PC-3 (cell line): ENCODE results near the gene PKM. TPM values are rescaled to one million over a fixed set of nuclear protein-coding genes. Genes with fewer than 3 reads are reported as not detected.
A peak's percentile ranks its signal among the peaks of the same experiment; 100 is the strongest.

Experiments used
- ATAC-seq: fragments of 200-7000 bp; cut with Tn5 transposase; 2 replicates; pipeline ENCODE4 v1.9.1; 2020; ENCODE audit warnings: mild to moderate bottlenecking, moderate library complexity
- BruUV-seq: library from RNA; stranded (reverse); fragments of 400-500 nt; replicated peaks from 2 replicates; lab custom pipeline; 2021; lab: Mats Ljungman, UMichigan
- CTCF ChIA-PET: fragments of 300-600 bp; sonication (Branson Sonifier 250); formaldehyde crosslinking; loops from one replicate; lab custom pipeline; 2022; ENCODE audit warnings: antibody characterized with exemption; lab: Charles Lee
- POLR2A ChIA-PET: fragments of 300-600 bp; sonication (Branson Sonifier 250); formaldehyde crosslinking; loops from one replicate; lab custom pipeline; 2022; ENCODE audit warnings: antibody characterized with exemption; ENCODE audit not compliant: unreplicated experiment; lab: Charles Lee
- DNase-seq: peaks from one replicate; pipeline ENCODE4 v3.0.0-alpha.2; 2015
- H2AFZ ChIP-seq: fragments of 300-600 bp; sonication (generic); 2 replicates; pipeline ENCODE4 v1.6.0; 2016; ENCODE audit warnings: antibody characterized with exemption, low read length
- H3F3A ChIP-seq: fragments of 300-600 bp; sonication (generic); one replicate; pipeline ENCODE4 v1.6.0; 2017; ENCODE audit warnings: antibody characterized with exemption, low read length, control low read depth, mild to moderate bottlenecking; ENCODE audit not compliant: unreplicated experiment
- H3K27ac ChIP-seq: fragments of 300-600 bp; sonication (generic); 2 replicates; pipeline ENCODE4 v1.5.1; 2016; ENCODE audit warnings: mild to moderate bottlenecking, low read length
- H3K27me3 ChIP-seq: fragments of 300-600 bp; sonication (generic); 2 replicates; pipeline ENCODE4 v1.6.1; 2016; ENCODE audit warnings: low read length, mixed read lengths
- H3K36me3 ChIP-seq: fragments of 300-600 bp; sonication (generic); 2 replicates; pipeline ENCODE4 v1.6.1; 2016; ENCODE audit warnings: low read depth, mixed run types, low read length, mixed read lengths
- H3K4me1 ChIP-seq: fragments of 300-600 bp; sonication (generic); 2 replicates; pipeline ENCODE4 v1.5.1; 2016; ENCODE audit warnings: low read length; ENCODE audit not compliant: insufficient read depth
- H3K4me2 ChIP-seq: fragments of 300-600 bp; sonication (generic); 2 replicates; pipeline ENCODE4 v1.6.0; 2016; ENCODE audit warnings: low read length
- H3K4me3 ChIP-seq: fragments of 300-600 bp; sonication (generic); 2 replicates; pipeline ENCODE4 v1.5.1; 2016; ENCODE audit warnings: mild to moderate bottlenecking, low read length, mixed read lengths
- H3K79me2 ChIP-seq: fragments of 300-600 bp; sonication (generic); 2 replicates; pipeline ENCODE4 v1.6.1; 2017; ENCODE audit warnings: low read length, mixed read lengths
- H3K9ac ChIP-seq: fragments of 300-600 bp; sonication (generic); 2 replicates; pipeline ENCODE4 v1.6.0; 2016; ENCODE audit warnings: mild to moderate bottlenecking, low read length
- H3K9me2 ChIP-seq: fragments of 300-600 bp; sonication (generic); replicated peaks from 2 replicates; pipeline ENCODE4 v1.6.1; 2016; ENCODE audit warnings: mixed run types, low read length, mixed read lengths
- H3K9me3 ChIP-seq: fragments of 300-600 bp; sonication (generic); 2 replicates; pipeline ENCODE4 v1.6.1; 2016; ENCODE audit warnings: low read length, mixed read lengths
- H4K20me1 ChIP-seq: fragments of 300-600 bp; sonication (generic); 2 replicates; pipeline ENCODE4 v1.6.1; 2016; ENCODE audit warnings: low read length, mixed read lengths
- CTCF ChIP-seq: fragments of 300-600 bp; sonication (generic); conservative IDR thresholded peaks from 2 replicates; pipeline ENCODE4 v1.5.1; 2017; ENCODE audit warnings: antibody characterized with exemption, low read depth, mild to moderate bottlenecking, low read length
- EZH2 ChIP-seq: fragments of 300-600 bp; sonication (generic); IDR thresholded peaks from one replicate; pipeline ENCODE4 v1.6.1; 2017; ENCODE audit warnings: antibody characterized with exemption, mild to moderate bottlenecking, low read length; ENCODE audit not compliant: unreplicated experiment
- EZH2phosphoT487 ChIP-seq: fragments of 300-600 bp; sonication (generic); IDR thresholded peaks from 2 replicates; pipeline ENCODE4 v1.6.1; 2018; ENCODE audit warnings: mild to moderate bottlenecking, antibody characterized with exemption, low read length, borderline replicate concordance
- intact Hi-C: fragments of 100-400 bp; cut with micrococcal nuclease; formaldehyde crosslinking; loops from 2 replicates; pipeline ENCODE4 v1.9.0; 2023
- total RNA-seq: library from RNA; depleted of rRNA; stranded (reverse); fragments of >200 nt; gene quantifications from 2 replicates; pipeline ENCODE4 v1.2.3, GENCODE V29; 2014

Gene PKM
- total RNA-seq, 1 experiment from 2014 or later: 1,963 TPM

- H3K4me3 ChIP-seq: no peak overlapping the region
- no peak overlapping the region for H3K9ac ChIP-seq
- no peaks in the 10 kb centered on the region for H3K36me3 ChIP-seq
- no peak for ATAC-seq
- peaks cover 3% of the 10 kb centered on the region for H3F3A ChIP-seq
- TF ChIP-seq CTCF: no peak
- no peak for TF ChIP-seq EZH2
- no peak for TF ChIP-seq EZH2phosphoT487
- peaks cover 9% of the 10 kb centered on the region for H3K4me1 ChIP-seq
- H3K79me2 ChIP-seq: no peaks in the 10 kb centered on the region
- POLR2A ChIA-PET: no interaction called here
- intact Hi-C loops: no loop called here
- H4K20me1 ChIP-seq: no peaks in the 10 kb centered on the region
- no peak overlapping the region for H2AFZ ChIP-seq
- no peaks in the 10 kb centered on the region for H3K9me2 ChIP-seq
- H3K27me3 ChIP-seq: no peaks in the 10 kb centered on the region
- no peak overlapping the region for H3K4me2 ChIP-seq
- no peak for DNase-seq
- CTCF ChIA-PET: no interaction called here
- no TSS peak for BruUV-seq
- H3K27ac ChIP-seq: no peak overlapping the region
- no peaks in the 10 kb centered on the region for H3K9me3 ChIP-seq
These were observed 11.9 kb upstream of the PKM start for GRCh38 chr15:72242775-72243370.

- no peak for DNase-seq
- H3K4me2 ChIP-seq: no peak overlapping the region
- ATAC-seq: no peak
- intact Hi-C loops: no loop called here
- ChIA-PET CTCF (no interaction called here), POLR2A (interaction anchor here (0.5 kb wide), 1 partner anchor 372 kb away, joined by 10 read pairs; no protein-coding TSS in a partner anchor)
- no peak for TF ChIP-seq EZH2phosphoT487
- TF ChIP-seq CTCF: no peak
- no peak for TF ChIP-seq EZH2
- no TSS peak for BruUV-seq
- H4K20me1 ChIP-seq: no peaks in the 10 kb centered on the region
- H3K36me3 ChIP-seq: no peaks in the 10 kb centered on the region
- peaks cover 25% of the 10 kb centered on the region for H3K4me1 ChIP-seq
- no peak overlapping the region for H2AFZ ChIP-seq
- H3K4me3 ChIP-seq: no peak overlapping the region
- H3K9ac ChIP-seq: no peak overlapping the region
- no peaks in the 10 kb centered on the region for H3K9me2 ChIP-seq
- H3F3A ChIP-seq: peaks cover 5% of the 10 kb centered on the region
- no peaks in the 10 kb centered on the region for H3K9me3 ChIP-seq
- H3K27ac ChIP-seq: no peak overlapping the region
- peaks cover 11% of the 10 kb centered on the region for H3K79me2 ChIP-seq
- H3K27me3 ChIP-seq: no peaks in the 10 kb centered on the region
These were observed 8.7 kb upstream of the PKM start for GRCh38 chr15:72239652-72240051.

GRCh38 chr15:72238586-72238985 is 7.6 kb upstream of the PKM start:
- Histone ChIP-seq H3K27me3 (no peaks in the 10 kb centered on the region), H3F3A (peaks cover 5% of the 10 kb centered on the region), H3K9me2 (no peaks in the 10 kb centered on the region), H3K9me3 (no peaks in the 10 kb centered on the region), H3K4me1 (peaks cover 25% of the 10 kb centered on the region), H2AFZ (no peak overlapping the region), H3K4me3 (no peak overlapping the region), H3K4me2 (no peak overlapping the region; the same call in 1 of the 2 replicates), H3K36me3 (no peaks in the 10 kb centered on the region), H3K27ac (peak overlapping the region; percentile 94), H4K20me1 (no peaks in the 10 kb centered on the region), H3K79me2 (peaks cover 11% of the 10 kb centered on the region), H3K9ac (no peak overlapping the region; the same call in 1 of the 2 replicates)
- no peak for TF ChIP-seq CTCF
- TF ChIP-seq EZH2phosphoT487: no peak
- no peak for TF ChIP-seq EZH2
- DNase-seq (no peak), ATAC-seq (no peak)
- intact Hi-C loops: no loop called here
- BruUV-seq: no TSS peak
- ChIA-PET POLR2A (no interaction called here), CTCF (no interaction called here)
